Cardiac fibroblast (primary cell): Measurements from ENCODE around the gene SH3TC1.

Experiments used
- DNase-seq, 2 donors: peaks; one replicate each; pipeline versions ENCODE4 v3.0.0 to v3.0.0-alpha.2; 2010; ENCODE audit warnings: low read depth in 2 of 2
- H3K4me3 ChIP-seq, 2 donors: replicated peaks in 1 of 2; 1 replicate in 1 of 2; 2 replicates in 1 of 2; pipeline ENCODE4 v1.5.1; 2011; ENCODE audit warnings: low read depth in 2 of 2, low read length in 2 of 2, mild to moderate bottlenecking in 2 of 2, moderate library complexity in 1 of 2
- TF ChIP-seq, protein P1 (sequence below): IDR thresholded peaks from one replicate; pipeline ENCODE4 v1.5.1; 2011; ENCODE audit warnings: low read depth, mild to moderate bottlenecking, low read length, inconsistent platforms

SH3TC1 gene

DNA sequence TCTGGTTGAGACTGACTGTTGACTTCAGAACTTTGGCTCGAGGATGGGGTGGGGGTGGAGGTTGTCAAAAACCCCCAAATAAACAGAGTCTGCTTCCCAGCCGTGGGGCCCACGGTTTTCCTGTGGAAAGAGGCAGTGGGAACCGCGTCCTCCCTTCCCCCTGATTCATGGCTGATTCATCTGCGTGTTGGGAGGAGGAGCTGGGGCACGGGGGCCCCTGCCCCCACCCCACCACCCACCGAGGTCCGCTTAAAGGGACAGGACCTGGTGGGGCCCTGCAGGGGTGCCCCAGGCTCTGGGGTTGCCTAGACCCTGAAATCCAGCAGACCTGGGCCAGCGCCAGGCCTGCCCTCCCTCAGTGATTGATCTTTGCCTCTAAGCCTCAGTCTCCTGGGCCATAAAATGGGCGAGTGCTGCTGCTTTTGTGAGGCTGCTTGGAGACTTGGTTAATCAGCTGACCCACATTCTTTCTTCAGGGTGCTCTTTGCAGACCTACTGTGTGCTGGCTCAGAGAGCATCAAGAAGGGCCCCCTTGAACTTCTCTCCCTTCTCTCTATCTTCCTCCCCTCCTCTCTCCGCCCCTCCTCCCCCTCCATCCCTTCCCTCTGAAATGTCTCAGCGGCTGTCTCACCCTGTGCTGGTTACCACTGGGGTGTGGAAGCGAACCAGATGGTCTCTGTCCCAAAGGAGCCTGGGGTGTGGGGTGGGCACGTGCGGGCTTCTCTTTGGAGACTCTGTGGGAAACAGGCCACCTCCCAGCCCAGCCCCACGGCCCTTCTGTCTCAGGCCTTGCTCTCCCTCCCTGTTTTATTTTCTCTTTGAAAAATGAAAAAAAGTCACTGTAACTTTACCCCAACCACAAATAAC is 79.6 kb downstream of the SH3TC1 start:
- no peak overlapping the region for H3K4me3 ChIP-seq
- TF ChIP-seq, protein P1, sequence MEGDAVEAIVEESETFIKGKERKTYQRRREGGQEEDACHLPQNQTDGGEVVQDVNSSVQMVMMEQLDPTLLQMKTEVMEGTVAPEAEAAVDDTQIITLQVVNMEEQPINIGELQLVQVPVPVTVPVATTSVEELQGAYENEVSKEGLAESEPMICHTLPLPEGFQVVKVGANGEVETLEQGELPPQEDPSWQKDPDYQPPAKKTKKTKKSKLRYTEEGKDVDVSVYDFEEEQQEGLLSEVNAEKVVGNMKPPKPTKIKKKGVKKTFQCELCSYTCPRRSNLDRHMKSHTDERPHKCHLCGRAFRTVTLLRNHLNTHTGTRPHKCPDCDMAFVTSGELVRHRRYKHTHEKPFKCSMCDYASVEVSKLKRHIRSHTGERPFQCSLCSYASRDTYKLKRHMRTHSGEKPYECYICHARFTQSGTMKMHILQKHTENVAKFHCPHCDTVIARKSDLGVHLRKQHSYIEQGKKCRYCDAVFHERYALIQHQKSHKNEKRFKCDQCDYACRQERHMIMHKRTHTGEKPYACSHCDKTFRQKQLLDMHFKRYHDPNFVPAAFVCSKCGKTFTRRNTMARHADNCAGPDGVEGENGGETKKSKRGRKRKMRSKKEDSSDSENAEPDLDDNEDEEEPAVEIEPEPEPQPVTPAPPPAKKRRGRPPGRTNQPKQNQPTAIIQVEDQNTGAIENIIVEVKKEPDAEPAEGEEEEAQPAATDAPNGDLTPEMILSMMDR: no peak
- DNase-seq: peak; percentile 88 to 91

DNA sequence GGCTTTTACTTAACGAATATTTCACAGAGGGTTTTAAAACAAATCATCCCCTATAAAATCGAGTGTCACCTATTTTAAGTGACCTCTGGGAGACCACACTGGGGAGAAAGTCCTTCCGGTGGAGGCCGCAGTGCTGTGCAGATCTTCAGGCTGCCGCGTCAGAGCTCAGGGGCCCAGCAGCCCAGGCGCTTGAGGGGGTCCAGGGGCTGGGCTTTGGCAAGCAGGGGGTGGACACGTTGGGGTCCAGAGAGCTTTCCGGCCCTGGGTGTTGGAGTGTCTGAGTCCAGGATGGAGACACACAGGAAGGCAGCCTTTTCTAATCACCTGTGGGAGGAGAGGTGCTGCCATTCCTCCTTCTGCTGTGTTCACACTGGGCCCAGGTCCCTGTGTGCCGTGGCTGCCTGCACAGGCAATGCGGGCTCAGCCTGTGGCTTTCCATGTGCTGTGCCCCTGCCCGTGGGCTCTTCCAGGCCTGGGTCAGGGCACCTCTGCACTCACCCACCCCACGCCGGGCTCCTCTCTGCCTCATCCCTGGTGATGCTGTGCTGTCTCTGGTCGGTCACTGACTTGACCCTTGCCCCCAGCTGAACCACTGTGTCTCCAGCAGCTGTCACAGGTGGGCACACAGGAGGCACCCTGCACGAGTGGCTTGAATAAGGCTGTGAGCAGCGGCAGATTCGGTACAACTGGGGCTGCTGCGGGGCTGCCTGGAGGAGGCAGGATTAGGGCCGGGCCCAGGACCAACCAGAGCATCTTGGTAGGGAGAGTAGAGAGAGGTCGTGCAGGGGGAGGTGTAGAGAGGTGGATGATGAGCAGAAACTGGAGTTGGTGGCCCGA is 80.4 kb downstream of the SH3TC1 start:
- TF ChIP-seq, protein P1: no peak
- DNase-seq: no peak

DNA sequence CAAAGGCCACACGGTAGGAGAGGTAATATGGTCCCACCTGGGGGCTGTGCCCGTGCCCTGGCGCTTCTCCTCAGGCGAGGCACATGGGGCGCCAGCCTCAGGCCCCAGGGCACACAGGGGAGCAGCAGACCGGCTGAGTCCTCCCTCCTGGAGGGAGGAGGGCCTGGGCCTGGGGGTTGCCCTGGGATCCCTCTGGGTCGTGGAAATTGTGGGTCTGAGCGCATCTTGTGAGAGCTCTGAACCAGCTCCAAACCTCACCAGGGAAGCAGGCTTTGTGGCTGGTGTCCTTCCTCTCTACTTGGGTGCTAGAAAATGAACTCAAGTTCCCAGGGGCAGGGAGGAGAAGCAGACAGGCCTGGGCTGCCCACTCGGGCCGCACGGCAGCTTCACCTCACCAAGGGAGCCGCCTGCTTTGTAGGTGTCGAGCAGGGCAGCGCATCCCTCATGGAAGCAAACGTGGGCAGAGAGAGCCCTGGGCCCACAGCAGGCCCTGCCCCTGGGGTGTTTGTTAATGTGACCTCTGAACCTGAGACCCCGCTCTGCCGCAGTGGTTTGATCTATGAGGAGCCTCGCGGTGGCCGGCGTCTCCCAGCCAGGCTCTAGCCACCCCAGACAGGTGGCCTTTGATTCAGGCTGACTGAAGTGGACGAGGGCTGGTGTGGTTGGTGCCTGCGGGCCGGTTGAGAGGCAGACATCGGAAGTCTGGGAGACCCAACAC is 81.2 kb downstream of the SH3TC1 start:
- H3K4me3 ChIP-seq: no peak overlapping the region
- DNase-seq: no peak
- TF ChIP-seq, protein P1: no peak

More for the DNA sequence above, 80.4 kb downstream of the SH3TC1 start:
- no peak overlapping the region for H3K4me3 ChIP-seq

DNA sequence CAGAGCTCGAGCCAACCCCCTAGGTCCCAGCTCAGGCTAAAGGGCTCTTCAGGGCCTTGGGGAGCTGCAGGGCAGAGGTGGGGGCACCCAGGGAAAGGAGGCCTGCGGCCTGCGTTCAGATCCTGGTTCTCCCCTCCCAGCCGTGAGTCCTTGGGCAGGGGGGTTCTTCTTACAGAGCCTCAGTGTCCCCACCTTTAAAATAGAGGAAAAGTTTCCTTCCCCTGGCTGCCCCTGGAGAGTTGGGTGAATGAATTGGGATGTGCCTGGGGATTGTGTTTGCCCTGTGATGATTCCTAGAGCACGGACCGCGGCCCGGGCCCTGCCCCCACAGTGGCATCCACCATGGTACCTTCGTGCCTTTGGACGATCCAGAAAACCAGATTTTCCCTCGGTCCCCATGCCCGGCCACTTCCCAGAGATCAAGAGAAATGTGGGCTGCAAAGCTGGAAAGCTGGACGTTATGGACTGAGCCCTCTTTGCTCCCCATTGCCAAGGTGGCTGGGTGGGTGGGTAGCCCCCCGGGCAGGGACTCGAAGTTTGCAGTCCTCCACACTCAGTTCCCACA is 81.9 kb downstream of the SH3TC1 start:
- no peak for DNase-seq
- H3K4me3 ChIP-seq: no peak overlapping the region
- TF ChIP-seq, protein P1: no peak

DNA sequence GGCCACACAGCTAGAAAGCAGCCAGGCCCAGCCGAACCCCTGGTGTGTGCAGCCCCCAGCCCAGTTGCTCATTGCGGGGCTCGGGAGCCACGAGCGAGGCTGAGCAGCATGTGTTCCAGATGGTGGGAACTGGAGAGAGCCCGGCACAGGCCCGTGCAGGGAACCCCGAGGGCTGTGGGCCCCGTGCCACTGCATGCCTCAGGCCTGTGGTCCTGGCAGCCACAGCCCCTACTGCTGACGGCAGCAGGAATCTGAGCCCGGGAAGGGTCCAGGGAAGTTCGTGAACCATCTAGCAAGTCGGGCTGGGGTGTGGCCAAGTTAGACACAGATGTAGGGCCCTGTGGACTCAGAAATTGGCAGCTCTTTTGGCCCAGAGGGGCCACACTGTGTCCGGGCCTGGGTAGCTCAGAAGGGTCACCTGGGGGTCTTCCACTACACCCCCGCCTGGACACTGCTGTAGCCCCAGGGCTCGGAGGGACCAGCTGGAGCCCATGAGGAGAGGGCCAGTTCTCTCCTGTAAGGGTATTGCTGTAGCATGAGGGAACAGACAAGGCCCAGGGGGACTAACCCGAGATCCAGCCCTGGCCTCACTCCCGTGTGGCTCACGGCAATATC is 82.5 kb downstream of the SH3TC1 start:
- H3K4me3 ChIP-seq: no peak overlapping the region
- TF ChIP-seq, protein P1: no peak
- peak in 1 of 2 donors; percentile 87 for DNase-seq

DNA sequence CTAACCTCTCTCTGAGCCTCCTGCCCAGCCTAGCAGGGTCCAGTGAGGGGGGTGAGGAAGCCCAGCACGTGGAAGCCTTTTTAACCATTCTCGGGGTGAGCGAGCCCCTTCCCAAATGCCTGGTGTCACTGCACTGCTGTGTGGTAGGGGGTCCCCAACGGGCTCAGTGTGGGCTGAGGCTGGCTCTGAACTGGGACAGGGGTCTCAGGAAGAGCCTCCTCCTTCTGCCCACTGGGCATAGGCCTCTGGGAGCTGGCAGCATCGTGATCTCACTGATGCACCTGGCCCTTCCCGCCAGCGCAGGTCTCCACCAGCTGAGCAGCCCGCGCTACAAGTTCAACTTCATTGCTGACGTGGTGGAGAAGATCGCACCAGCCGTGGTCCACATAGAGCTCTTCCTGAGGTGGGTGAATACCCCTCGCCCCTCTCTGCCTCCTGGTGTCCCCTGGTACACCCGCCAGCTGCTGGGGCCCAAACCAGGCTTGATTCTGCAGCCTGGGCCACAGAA is 83.1 kb downstream of the SH3TC1 start:
- DNase-seq: no peak
- TF ChIP-seq, protein P1: no peak
- H3K4me3 ChIP-seq: no peak overlapping the region
